Fibroblast of skin of abdomen (primary cell): Measurements from ENCODE around the gene CORO2A.
"Not testable (repeated sequence)": the region's sequence is repeated elsewhere in the genome, so short reads cannot be mapped to it uniquely, and the experiment has no call there.

Source experiments
- DNase-seq: peaks from one replicate; pipeline ENCODE4 v3.0.0-alpha.2; 2013

Gene CORO2A

DNA sequence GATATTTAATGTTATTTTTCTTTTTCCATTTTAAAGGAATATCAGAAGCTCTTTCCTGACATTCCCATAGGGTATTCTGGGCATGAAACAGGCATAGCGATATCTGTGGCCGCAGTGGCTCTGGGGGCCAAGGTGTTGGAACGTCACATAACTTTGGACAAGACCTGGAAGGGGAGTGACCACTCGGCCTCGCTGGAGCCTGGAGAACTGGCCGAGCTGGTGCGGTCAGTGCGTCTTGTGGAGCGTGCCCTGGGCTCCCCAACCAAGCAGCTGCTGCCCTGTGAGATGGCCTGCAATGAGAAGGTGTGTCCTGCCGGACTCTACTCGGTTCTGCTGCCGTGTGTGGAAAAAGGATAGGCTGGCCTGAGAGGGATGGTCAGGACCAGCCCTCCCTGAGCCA, 111.7 kb downstream of the CORO2A start:
- DNase-seq = no peak

DNA sequence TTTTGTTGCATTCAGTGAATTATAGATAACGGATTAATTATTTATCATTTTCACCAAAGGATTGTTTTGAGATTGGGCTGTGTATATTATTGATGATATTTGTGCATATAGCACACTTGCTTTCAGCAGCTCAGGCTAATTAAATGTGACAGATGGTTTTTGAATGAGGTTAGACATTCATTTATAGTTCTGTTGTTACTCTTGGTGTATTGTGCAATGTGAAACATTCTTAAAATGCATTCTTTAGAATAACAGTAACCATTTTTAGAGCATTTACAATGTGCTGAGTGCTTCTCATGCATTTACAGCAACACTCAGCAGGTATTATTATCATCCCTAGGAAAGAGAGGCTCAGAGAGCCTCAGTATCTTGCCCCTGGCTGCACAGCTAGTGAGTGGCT, 112.1 kb downstream of the CORO2A start:
- peak; percentile 45 for DNase-seq

- DNase-seq = no peak
These were observed 113.5 kb downstream of the CORO2A start for GRCh38 chr9:98078895-98079294.

GRCh38 chr9:98076514-98076890, 115.9 kb downstream of the CORO2A start:
- DNase-seq = not testable (repeated sequence)

DNA sequence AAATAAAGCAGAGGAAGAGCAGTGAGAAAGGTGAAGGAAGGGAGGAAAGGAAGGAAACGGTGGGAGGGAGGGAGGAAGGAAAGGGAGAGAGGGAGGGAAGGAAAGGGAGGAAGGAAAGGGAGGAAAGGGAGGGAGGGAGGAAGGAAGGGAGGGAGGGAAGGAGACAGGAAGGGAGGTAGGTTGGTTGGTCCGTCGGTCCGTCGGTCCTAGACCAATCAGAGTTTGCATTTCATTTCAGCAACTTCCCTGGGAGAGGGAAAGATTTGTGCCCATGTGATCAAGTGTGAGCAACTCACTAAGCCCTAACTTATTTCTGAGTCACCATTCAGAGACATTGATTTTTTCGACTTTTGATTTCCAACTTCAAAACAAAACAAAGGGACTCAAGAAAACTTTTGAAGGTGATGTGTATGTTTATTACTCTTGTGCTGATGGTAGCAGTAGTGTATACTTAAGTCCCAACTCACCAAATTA, 117.1 kb downstream of the CORO2A start:
- DNase-seq = peak; percentile 55

GRCh38 chr9:98074115-98074990, 118.1 kb downstream of the CORO2A start:
- peak; percentile 46 for DNase-seq

DNA sequence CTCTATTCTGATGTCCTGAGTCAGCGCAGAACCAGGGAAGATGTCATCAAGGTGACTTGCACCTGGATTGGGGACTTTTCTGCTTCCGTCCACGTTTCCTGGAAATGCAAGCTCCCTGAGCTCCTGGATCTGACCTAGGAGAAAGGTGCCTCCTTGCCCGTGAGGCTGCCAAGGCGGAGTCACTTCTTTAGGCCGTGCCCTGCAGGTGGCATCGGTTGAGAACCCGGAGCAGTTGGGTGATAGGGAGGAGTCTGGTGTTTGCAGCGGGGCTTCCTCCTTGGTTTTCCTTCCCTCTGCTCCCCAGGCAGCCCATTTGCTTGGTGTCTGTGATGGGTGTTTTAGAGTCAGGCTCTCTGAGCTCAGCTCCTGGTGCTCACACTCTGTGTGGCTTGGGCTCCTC, 120.7 kb downstream of the CORO2A start:
- DNase-seq = no peak
